Ovary (tissue), 10 donors: Measurements from ENCODE around the gene HDAC10. TPM values are rescaled to one million over a fixed set of nuclear protein-coding genes. Genes with fewer than 3 reads are reported as not detected.

Source experiments
- DNase-seq, 5 donors: peaks; one replicate each; pipeline ENCODE4 v3.0.0-alpha.2; 2019 to 2020
- H3K27ac ChIP-seq, 2 donors: fragments of 200-600 bp; one replicate each; pipeline versions ENCODE4 v1.5.1 to v1.8.0; 2019 to 2022
- H3K27me3 ChIP-seq: fragments of 200-600 bp; one replicate; pipeline ENCODE4 v1.8.0; 2022
- H3K36me3 ChIP-seq: fragments of 200-600 bp; sonication (generic); one replicate; pipeline ENCODE4 v1.5.1; 2019
- H3K4me1 ChIP-seq: one replicate; pipeline ENCODE4 v1.8.1; 2013; ENCODE audit warnings: mild to moderate bottlenecking, moderate library complexity; ENCODE audit not compliant: insufficient read depth
- H3K4me3 ChIP-seq: fragments of 200-600 bp; sonication (generic); one replicate; pipeline ENCODE4 v1.5.1; 2017
- H3K9me3 ChIP-seq, 2 donors: fragments of 200-600 bp in 1 of 2; sonication (generic) in 1 of 2; one replicate each; pipeline versions ENCODE4 v1.5.1 to v1.8.1; 2013 to 2019; ENCODE audit warnings: mild to moderate bottlenecking in 1 of 2, moderate library complexity in 1 of 2
- EP300 ChIP-seq: sonication (generic); formaldehyde crosslinking; IDR thresholded peaks from one replicate; pipeline ENCODE4 v1.6.1; 2017; ENCODE audit warnings: antibody characterized with exemption
- POLR2A ChIP-seq: fragments of 450-650 bp; IDR thresholded peaks from one replicate; pipeline ENCODE4 v1.6.1; 2017; ENCODE audit warnings: antibody characterized with exemption, mild to moderate bottlenecking, moderate library complexity
- WGBS, 3 donors: extraction: QIAGEN DNeasy Blood & Tissue Kit in 1 of 3; methylation state at CpG; one replicate each; pipeline versions ENCODE4 v1.1.5 to v1.1.7; 2013 to 2017; 5-methylcytosine and 5-hydroxymethylcytosine counted together
- intact Hi-C, 4 donors: fragments of 100-400 bp; cut with DNase I; formaldehyde crosslinking; loops; one replicate each; pipeline versions ENCODE4 v1.11.0 to v1.15.1; 2022 to 2023
- long read RNA-seq, 3 donors: library from polyadenylated mRNA in 2 of 3; unstranded in 2 of 3; transcript quantifications; one replicate each; pipeline ENCODE4 v2.0.0 and lab custom pipeline, GENCODE V29; 2021 to 2026
- polyA plus RNA-seq, 2 donors: library from polyadenylated mRNA; stranded (reverse); fragments of 200-250 nt in 1 of 2; fragments of 350-450 nt in 1 of 2; fragmentation: Illumina TruSeq in 1 of 2; extraction: RNeasy Lipid Tissue Mini Kit (QIAGEN cat#74804) in 1 of 2; gene quantifications; one replicate each; pipeline ENCODE4 v1.2.3, GENCODE V29; 2013 to 2014
- total RNA-seq, 7 donors: library from RNA; depleted of rRNA in 2 of 7; stranded (reverse); fragments of >200 nt in 2 of 7; fragmentation: NEBNext Ultra II Directional in 3 of 7; extraction: Animal tissue kit (Norgen Biotek cat#: 25700) in 3 of 7; gene quantifications; one replicate each; pipeline versions ENCODE4 v1.1.0 to v1.2.4, GENCODE V29; 2016 to 2023
- TF ChIP-seq, protein P1 (sequence below), 3 donors: fragments of 450-650 bp in 2 of 3; fragments of 200-600 bp in 1 of 3; IDR thresholded peaks; one replicate each; pipeline versions ENCODE4 v1.5.1 to v1.8.0; 2016 to 2022; ENCODE audit warnings: antibody characterized with exemption in 3 of 3, mild to moderate bottlenecking in 1 of 3
- donor health status: DM: no; HTN: no; CAD: no; lungs with moderate emphysema.
- donor health status: DM: no; HTN: no; CAD: no.
- donor health status: Bipolar disorder and iron deficiency.
- donor health status: DM: yes; HTN: yes; CAD: no.
- donor health status: DM: no; HTN: no; CAD: no.
- donor health status: DM: yes; HTN: yes; CAD: no.

HDAC10 gene, protein sequence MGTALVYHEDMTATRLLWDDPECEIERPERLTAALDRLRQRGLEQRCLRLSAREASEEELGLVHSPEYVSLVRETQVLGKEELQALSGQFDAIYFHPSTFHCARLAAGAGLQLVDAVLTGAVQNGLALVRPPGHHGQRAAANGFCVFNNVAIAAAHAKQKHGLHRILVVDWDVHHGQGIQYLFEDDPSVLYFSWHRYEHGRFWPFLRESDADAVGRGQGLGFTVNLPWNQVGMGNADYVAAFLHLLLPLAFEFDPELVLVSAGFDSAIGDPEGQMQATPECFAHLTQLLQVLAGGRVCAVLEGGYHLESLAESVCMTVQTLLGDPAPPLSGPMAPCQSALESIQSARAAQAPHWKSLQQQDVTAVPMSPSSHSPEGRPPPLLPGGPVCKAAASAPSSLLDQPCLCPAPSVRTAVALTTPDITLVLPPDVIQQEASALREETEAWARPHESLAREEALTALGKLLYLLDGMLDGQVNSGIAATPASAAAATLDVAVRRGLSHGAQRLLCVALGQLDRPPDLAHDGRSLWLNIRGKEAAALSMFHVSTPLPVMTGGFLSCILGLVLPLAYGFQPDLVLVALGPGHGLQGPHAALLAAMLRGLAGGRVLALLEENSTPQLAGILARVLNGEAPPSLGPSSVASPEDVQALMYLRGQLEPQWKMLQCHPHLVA
- 10 to 100 TPM; 24.9 to 44.6 (median 41.1) TPM for total RNA-seq
- 10 to 100 TPM in 1 of 2 donors, 1 to 10 TPM in 1; 2.3 to 33.2 TPM for polyA plus RNA-seq
- long read RNA-seq, donor 1, partial matches to known transcripts: 1 of 19 reads
- long read RNA-seq, donor 1, other reads (novel, unspliced or antisense): 17 of 19 reads
- long read RNA-seq, donor 2, partial matches to known transcripts: 0 of 1 reads
- long read RNA-seq, donor 2, other reads (novel, unspliced or antisense): 0 of 1 reads
- long read RNA-seq, donor 3, partial matches to known transcripts: 12 of 46 reads
- long read RNA-seq, donor 3, other reads (novel, unspliced or antisense): 32 of 46 reads

DNA sequence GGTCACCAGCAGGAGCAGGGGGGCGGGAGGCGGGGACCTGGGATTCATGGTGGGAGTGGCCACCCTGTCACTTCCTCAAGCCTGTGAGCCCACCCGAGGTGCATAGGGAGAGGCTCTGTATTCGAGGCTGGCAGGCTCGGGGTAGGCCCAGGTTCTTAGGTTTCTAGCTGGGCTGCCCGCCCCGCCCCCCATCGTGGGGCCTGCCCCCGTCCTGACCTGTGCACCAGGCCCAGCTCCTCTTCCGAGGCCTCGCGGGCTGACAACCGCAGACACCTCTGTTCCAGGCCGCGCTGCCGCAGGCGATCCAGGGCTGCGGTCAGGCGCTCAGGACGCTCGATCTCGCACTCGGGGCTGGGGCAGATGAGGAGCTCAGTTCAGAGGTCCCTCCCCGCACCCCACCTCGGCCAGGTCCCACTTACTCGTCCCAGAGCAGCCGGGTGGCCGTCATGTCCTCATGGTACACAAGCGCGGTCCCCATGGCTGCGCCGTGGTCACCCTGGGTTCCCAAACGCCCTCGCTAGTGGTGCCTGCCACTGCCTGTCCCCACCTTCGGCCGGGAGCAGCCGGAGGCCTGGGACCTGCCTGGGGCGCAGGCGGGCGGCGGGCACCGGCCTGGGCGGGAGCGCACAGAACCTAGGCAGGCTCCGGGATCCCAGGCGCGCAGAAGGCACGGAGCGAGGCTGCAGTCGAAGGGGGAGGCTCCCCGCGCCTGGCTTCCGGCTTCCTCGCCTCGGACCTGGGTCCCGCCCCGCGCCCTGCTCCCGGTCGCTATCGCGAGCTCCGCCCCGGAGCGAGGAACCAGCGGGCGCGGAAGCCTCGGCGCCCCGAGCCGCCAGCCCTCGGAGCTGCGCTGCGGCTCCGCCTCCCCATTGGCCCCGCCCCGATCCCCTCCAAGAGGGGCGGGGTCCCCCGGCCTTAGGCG, at the start of gene HDAC10:
TSS of gene HDAC10 (minus strand) at position 711 of the 922 bp plus-strand sequence. CDS start at position 478, 233 bp downstream.
- Histone ChIP-seq H3K27me3 (no peaks in the 10 kb centered on the region), H3K36me3 (no peaks in the 10 kb centered on the region), H3K27ac (peak within 1 kb of the TSS; percentile 2 to 44), H3K4me3 (peak within 1 kb of the TSS; percentile 57), H3K9me3 (no peaks in the 10 kb centered on the region), H3K4me1 (peaks cover 7% of the 10 kb centered on the region)
- TF ChIP-seq, protein P1, sequence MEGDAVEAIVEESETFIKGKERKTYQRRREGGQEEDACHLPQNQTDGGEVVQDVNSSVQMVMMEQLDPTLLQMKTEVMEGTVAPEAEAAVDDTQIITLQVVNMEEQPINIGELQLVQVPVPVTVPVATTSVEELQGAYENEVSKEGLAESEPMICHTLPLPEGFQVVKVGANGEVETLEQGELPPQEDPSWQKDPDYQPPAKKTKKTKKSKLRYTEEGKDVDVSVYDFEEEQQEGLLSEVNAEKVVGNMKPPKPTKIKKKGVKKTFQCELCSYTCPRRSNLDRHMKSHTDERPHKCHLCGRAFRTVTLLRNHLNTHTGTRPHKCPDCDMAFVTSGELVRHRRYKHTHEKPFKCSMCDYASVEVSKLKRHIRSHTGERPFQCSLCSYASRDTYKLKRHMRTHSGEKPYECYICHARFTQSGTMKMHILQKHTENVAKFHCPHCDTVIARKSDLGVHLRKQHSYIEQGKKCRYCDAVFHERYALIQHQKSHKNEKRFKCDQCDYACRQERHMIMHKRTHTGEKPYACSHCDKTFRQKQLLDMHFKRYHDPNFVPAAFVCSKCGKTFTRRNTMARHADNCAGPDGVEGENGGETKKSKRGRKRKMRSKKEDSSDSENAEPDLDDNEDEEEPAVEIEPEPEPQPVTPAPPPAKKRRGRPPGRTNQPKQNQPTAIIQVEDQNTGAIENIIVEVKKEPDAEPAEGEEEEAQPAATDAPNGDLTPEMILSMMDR (IDR thresholded peaks at IDR 0.05): no peak
- TF ChIP-seq EP300 (no peak), POLR2A (no peak)
- WGBS, 3 donors: 1% methylated on average over 59 to 81 of the region's 81 CpGs
- DNase-seq: peak; percentile 75 to 88 (median 81)
- intact Hi-C loops: loop anchor here in 3 of 4 donors (5.0 to 10.0 kb wide), 2 partner anchors 91 to 274 kb away; partner anchors contain the start of genes PPP6R2 (in 2 of the 3) and SCO2 (in 1 of the 3)

DNA sequence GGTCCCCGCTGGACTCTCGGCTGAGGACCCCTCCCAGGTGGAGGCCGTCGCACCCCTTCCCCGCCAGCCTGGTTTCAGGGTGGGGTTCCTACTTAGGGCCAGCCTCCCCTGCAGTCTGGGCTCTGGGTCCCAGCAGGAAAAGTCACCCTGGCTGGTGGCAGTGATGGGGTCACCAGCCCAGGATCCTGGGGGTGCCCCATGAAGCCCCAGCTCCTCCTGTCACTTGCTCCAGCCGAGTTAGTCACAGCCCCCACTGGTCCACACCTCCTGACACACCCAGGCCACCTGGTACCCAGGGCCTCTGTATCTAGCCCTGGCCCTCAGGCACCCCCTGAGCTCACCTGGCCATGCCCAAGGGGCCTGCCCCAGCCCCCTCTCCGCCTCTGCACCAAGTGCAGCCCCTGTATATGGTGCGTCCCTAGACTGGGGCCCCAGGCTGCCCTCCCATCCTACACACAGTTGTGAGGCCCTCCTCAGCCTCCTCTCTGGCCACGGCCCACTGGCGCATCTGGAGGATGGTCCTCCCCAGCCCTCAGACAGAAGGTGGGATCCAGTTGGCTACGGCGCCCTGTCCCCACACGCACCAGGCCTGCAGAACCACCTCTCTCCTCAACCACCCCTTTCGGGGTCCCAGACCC, 49.7 kb upstream of the HDAC10 start:
- peak in 1 of 5 donors; percentile 43 for DNase-seq
- WGBS, 3 donors: 70 to 75% (median 74%) methylated on average over 14 of the region's 14 CpGs
- intact Hi-C loops: no loop called here
- Histone ChIP-seq H3K27me3 (no peaks in the 10 kb centered on the region), H3K4me3 (peak overlapping the region; percentile 25), H3K36me3 (no peaks in the 10 kb centered on the region), H3K4me1 (peaks cover 73% of the 10 kb centered on the region), H3K27ac (peak overlapping the region in 1 of 2 donors; percentile 65), H3K9me3 (no peaks in the 10 kb centered on the region)
- TF ChIP-seq EP300 (no peak), POLR2A (no peak)
- TF ChIP-seq, protein P1 (IDR thresholded peaks at IDR 0.05): no peak

DNA sequence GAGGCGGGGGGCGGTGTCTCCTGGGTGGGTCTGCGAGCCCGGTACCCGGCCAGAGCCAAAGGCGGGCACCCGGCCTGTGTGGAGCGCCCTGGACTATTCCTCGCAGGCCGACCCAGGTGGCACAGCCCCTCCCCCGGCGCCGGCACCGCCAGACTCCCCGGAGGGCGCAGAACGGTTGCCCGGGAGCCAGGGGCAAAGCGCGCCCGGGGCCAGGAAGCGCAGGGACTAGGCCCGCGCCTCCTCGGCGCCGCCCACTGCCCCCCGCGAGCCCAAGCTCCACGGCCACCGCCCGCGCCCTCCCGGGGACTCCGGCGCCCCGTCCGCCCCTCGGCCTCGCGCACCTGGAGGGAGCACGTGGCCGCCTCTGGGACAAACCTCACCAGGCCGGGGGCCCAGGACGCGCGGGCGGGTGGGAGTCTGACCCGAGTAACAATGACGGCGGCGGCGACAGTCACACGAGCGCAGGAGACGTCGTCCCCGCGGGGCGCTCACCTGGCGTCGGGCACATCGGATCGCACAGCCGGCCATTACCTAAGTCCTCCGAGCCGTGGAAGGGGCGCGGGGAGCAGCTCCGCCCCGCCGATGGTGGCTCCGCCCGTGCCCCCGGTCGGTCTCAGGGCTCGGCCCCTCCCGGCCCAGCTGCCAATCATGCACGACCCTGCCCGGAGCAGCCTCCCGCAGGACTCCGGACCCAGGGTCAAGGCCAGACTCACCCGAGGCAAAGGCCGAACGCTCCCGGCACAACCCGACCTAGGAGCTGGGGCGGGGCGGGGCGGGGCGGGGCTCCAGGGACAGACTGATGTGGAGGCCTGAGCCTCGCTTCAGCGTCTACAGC, 48.9 kb upstream of the HDAC10 start:
- TF ChIP-seq, protein P1 (IDR thresholded peaks at IDR 0.05): no peak
- TF ChIP-seq POLR2A (no peak), EP300 (no peak)
- 27 to 34% (median 32%) methylated on average over 72 to 93 of the region's 93 CpGs for WGBS, 3 donors
- peak overlapping the region; percentile 25 for H3K4me3 ChIP-seq
- peaks cover 67% of the 10 kb centered on the region for H3K4me1 ChIP-seq
- DNase-seq: no peak
- H3K27ac ChIP-seq: peak overlapping the region; percentile 52 to 65
- no peaks in the 10 kb centered on the region for H3K36me3 ChIP-seq
- no peaks in the 10 kb centered on the region for H3K27me3 ChIP-seq
- intact Hi-C loops: no loop called here
- no peaks in the 10 kb centered on the region for H3K9me3 ChIP-seq
